Mucosa of gallbladder (tissue), 1 donor: ENCODE measurements around the gene OR52W1. TPM values are rescaled to one million over a fixed set of nuclear protein-coding genes. Genes with fewer than 3 reads are reported as not detected.

Experiments
- total RNA-seq: library from RNA; stranded (reverse); gene quantifications from one replicate; pipeline ENCODE4 v1.2.1, GENCODE V29; 2021
- donor health status: DM: no; HTN: no; CAD: no.

The OR52W1 gene
- total RNA-seq, 1 donor from 2014 or later: not detected

Other genes starting within 250 kb of the OR52W1 start
- not detected for gene OR56A5, start 230.7 kb upstream of the OR52W1 start, total RNA-seq
- gene OR52L1, start 212.2 kb upstream of the OR52W1 start, total RNA-seq: not detected
- 0.06 TPM for gene OR56A4, start 192.3 kb upstream of the OR52W1 start, total RNA-seq
- gene OR56A1, start 168.5 kb upstream of the OR52W1 start, total RNA-seq: 0.03 TPM
- gene OR56B4, start 91.5 kb upstream of the OR52W1 start, total RNA-seq: not detected
- not detected for gene OR52B2, start 28.9 kb upstream of the OR52W1 start, total RNA-seq
- not detected for gene C11orf42, start 6.3 kb downstream of the OR52W1 start, total RNA-seq
- gene FHIP1B, start 35.4 kb downstream of the OR52W1 start, total RNA-seq: 65.4 TPM
- 0.26 TPM for gene CNGA4, start 39.9 kb downstream of the OR52W1 start, total RNA-seq
- 0.55 TPM for gene CCKBR, start 60.6 kb downstream of the OR52W1 start, total RNA-seq
- gene CAVIN3, start 121.3 kb downstream of the OR52W1 start, total RNA-seq: 16.3 TPM
- 69.7 TPM for gene SMPD1, start 191.2 kb downstream of the OR52W1 start, total RNA-seq
- gene APBB1, start 219.9 kb downstream of the OR52W1 start, total RNA-seq: 45.1 TPM
- gene HPX, start 241.8 kb downstream of the OR52W1 start, total RNA-seq: 5.2 TPM